NCI-H2196 (cell line): ENCODE data around the gene PDCD4.

Experiments used
- DNase-seq: peaks from one replicate; lab custom pipeline; 2025; ENCODE audit not compliant: unreplicated experiment; lab: John Stamatoyannopoulos, UW

The PDCD4 gene

GRCh38 chr10:110871298-110872084 lies at the start of gene PDCD4:
Gene PDCD4, plus strand, starts transcription at chr10:110871928. Its CDS starts 4,100 bp downstream, at chr10:110876028.
- DNase-seq: peak; percentile 89

GRCh38 chr10:110822035-110822711 lies 49.6 kb upstream of the PDCD4 start:
- no peak for DNase-seq

- DNase-seq: peak; percentile 2
Measured at GRCh38 chr10:110822712-110823311, 48.9 kb upstream of the PDCD4 start.

- DNase-seq: no peak
Measured at GRCh38 chr10:110824152-110824441, 47.6 kb upstream of the PDCD4 start.

- DNase-seq: no peak
Measured at GRCh38 chr10:110824660-110825059, 47.1 kb upstream of the PDCD4 start.

GRCh38 chr10:110825508-110825907 lies 46.2 kb upstream of the PDCD4 start:
- no peak for DNase-seq

- DNase-seq: no peak
Measured at GRCh38 chr10:110827410-110827809, 44.3 kb upstream of the PDCD4 start.

GRCh38 chr10:110827875-110828274 lies 43.9 kb upstream of the PDCD4 start:
- DNase-seq: no peak

GRCh38 chr10:110828525-110828924 lies 43.2 kb upstream of the PDCD4 start:
- no peak for DNase-seq

GRCh38 chr10:110829721-110830410 lies 41.9 kb upstream of the PDCD4 start:
- no peak for DNase-seq

- peak; percentile 21 for DNase-seq
Measured at GRCh38 chr10:110833234-110833940, 38.3 kb upstream of the PDCD4 start.

- DNase-seq: no peak
Measured at GRCh38 chr10:110833941-110834628, 37.6 kb upstream of the PDCD4 start.

GRCh38 chr10:110834629-110835301 lies 37.0 kb upstream of the PDCD4 start:
- peak; percentile 3 for DNase-seq

GRCh38 chr10:110835841-110836240 lies 35.9 kb upstream of the PDCD4 start:
- DNase-seq: no peak

- no peak for DNase-seq
Measured at GRCh38 chr10:110836706-110837105, 35.0 kb upstream of the PDCD4 start.

- DNase-seq: no peak
Measured at GRCh38 chr10:110837418-110838171, 34.1 kb upstream of the PDCD4 start.

GRCh38 chr10:110840225-110840922 lies 31.4 kb upstream of the PDCD4 start:
- no peak for DNase-seq

GRCh38 chr10:110840923-110841428 lies 30.8 kb upstream of the PDCD4 start:
- no peak for DNase-seq
